ENCODE measurements around the gene CMC2. TPM values are rescaled to one million over a fixed set of nuclear protein-coding genes. Genes with fewer than 3 reads are reported as not detected.
A peak's percentile ranks its signal among the peaks of the same experiment; 100 is the strongest.

The CMC2 gene
- total and polyA plus RNA-seq, 2 of the 13 experiments (the other 11 are each of a cell fraction or from before 2014, with no cell fraction given): 116 to 129 TPM

- TF ChIP-seq ZNF574 (CRISPR knock-in tag; IDR thresholded peaks at IDR 0.05) (peak; percentile 0; the same call in 1 of the 2 replicates), ZNF768 (CRISPR knock-in tag; IDR thresholded peaks at IDR 0.05) (no peak), TEF (CRISPR knock-in tag; IDR thresholded peaks at IDR 0.05) (peak; percentile 0; the same call in 1 of the 2 replicates)
These were observed 74.0 kb downstream of the CMC2 start (continued) for GRCh38 chr16:80932708-80933095.

GRCh38 chr16:80931801-80932707 lies 74.6 kb downstream of the CMC2 start:
- H3K27me3 ChIP-seq (ENCODE audit: control insufficient read depth in 1 of 2, insufficient read depth in 2 of 2, low read length in 2 of 2): peaks cover 7 to 21% of the 10 kb centered on the region in 2 experiments; a peak in 4 of 5 replicates
- in situ Hi-C loops (cut with HindIII; ENCODE audit: extremely low pct_ligation_motif_present, low pct_unique_long_range_greater_than_20kb) (no loop called here), intact Hi-C loops (cut with micrococcal nuclease; ENCODE audit: unreplicated experiment) (no loop called here)
- peak overlapping the region; percentile 85 for H3K4me2 ChIP-seq (ENCODE audit: low read depth, low read length)
- DNase-seq (ENCODE audit: low spot score) (peak; percentile 23), FAIRE-seq (no peak), ATAC-seq (peak; percentile 96)
- 6% methylated on average over 34 of the region's 67 CpGs for WGBS (ENCODE audit: low lambda C conversion rate)
- H3K79me2 ChIP-seq (ENCODE audit: insufficient read depth, low read length): no peaks in the 10 kb centered on the region
- H4K20me1 ChIP-seq (ENCODE audit: insufficient read depth, low read length): no peaks in the 10 kb centered on the region
- peak overlapping the region; percentile 59 to 77 (median 61) for H3K4me3 ChIP-seq (replicated peaks in 1 of 3; ENCODE audit: insufficient read depth in 1 of 3, low read depth in 2 of 3, low read length in 3 of 3)
- peaks cover 11% of the 10 kb centered on the region for H3K4me1 ChIP-seq (ENCODE audit: insufficient read depth, low read length)
- H3K9me3 ChIP-seq (ENCODE audit: low read length): no peaks in the 10 kb centered on the region
- H3K9ac ChIP-seq (ENCODE audit: insufficient read depth, low read depth, low read length): peak overlapping the region; percentile 31
- H3K36me3 ChIP-seq (replicated peaks in 1 of 2; ENCODE audit: control insufficient read depth in 1 of 2, insufficient read depth in 2 of 2, low read length in 2 of 2): no peaks in the 10 kb centered on the region
- BruUV-seq (replicated peaks): no TSS peak
- H2AFZ ChIP-seq (ENCODE audit: low read length): no peak overlapping the region
- H3K27ac ChIP-seq (ENCODE audit: extremely low read length, insufficient read depth, low read length): no peak overlapping the region
- ChIA-PET POLR2A (no interaction called here), CTCF (ENCODE audit: low intra/inter-chr PET ratio, low total read pairs) (no interaction called here)
- TF ChIP-seq ZNF687 (CRISPR knock-in tag; IDR thresholded peaks at IDR 0.05): peak; percentile 87
- no peak for TF ChIP-seq FOSL1 (CRISPR knock-in tag; IDR thresholded peaks at IDR 0.05; ENCODE audit: borderline replicate concordance)
- TF ChIP-seq HOXA9 (CRISPR knock-in tag; IDR thresholded peaks at IDR 0.05; ENCODE audit: borderline replicate concordance): no peak
- TF ChIP-seq POLR2G (IDR thresholded peaks at IDR 0.05; ENCODE audit: low read depth, low read length): no peak
- peak; percentile 60; the same call in 1 of the 2 replicates for TF ChIP-seq TEF (CRISPR knock-in tag; IDR thresholded peaks at IDR 0.05)
- TF ChIP-seq MTF1 (CRISPR knock-in tag; IDR thresholded peaks at IDR 0.05): peak; percentile 74; the same call in 1 of the 2 replicates
- peak; percentile 75; the same call in 1 of the 2 replicates for TF ChIP-seq MXD3 (CRISPR knock-in tag; IDR thresholded peaks at IDR 0.05)
